HepG2 (cell line): Measurements from ENCODE around the gene DENND2A. TPM values are rescaled to one million over a fixed set of nuclear protein-coding genes. Genes with fewer than 3 reads are reported as not detected.

Experiments used
- ATF2 ChIP-seq: sonication (generic); formaldehyde crosslinking; IDR thresholded peaks from 2 replicates; pipeline ENCODE4 v1.4.0; 2020; ENCODE audit warnings: missing genetic modification reagents
- DNMT3B ChIP-seq: conservative IDR thresholded peaks from 2 replicates; pipeline ENCODE4 v1.6.1; 2016; ENCODE audit warnings: missing biosample characterization, control low read depth
- E2F2 ChIP-seq: sonication (generic); formaldehyde crosslinking; IDR thresholded peaks from 2 replicates; pipeline ENCODE4 v1.4.0; 2020; ENCODE audit warnings: missing genetic modification reagents, borderline replicate concordance
- HMG20B ChIP-seq: conservative IDR thresholded peaks from 2 replicates; pipeline ENCODE4 v1.6.1; 2016; ENCODE audit warnings: missing genetic modification reagents, missing compliant biosample characterization
- MLXIP ChIP-seq: sonication (generic); formaldehyde crosslinking; IDR thresholded peaks from 2 replicates; pipeline ENCODE4 v1.9.0; 2021; ENCODE audit warnings: missing genetic modification reagents, borderline replicate concordance
- ZBTB10 ChIP-seq: sonication (generic); formaldehyde crosslinking; IDR thresholded peaks from 2 replicates; pipeline ENCODE4 v1.4.0; 2020; ENCODE audit warnings: missing genetic modification reagents, borderline replicate concordance
- ZBTB49 ChIP-seq: sonication (generic); formaldehyde crosslinking; IDR thresholded peaks from 2 replicates; pipeline ENCODE4 v1.4.0; 2020; ENCODE audit warnings: missing genetic modification reagents, borderline replicate concordance
- ZNF160 ChIP-seq: sonication (generic); formaldehyde crosslinking; IDR thresholded peaks from 2 replicates; pipeline ENCODE4 v1.8.0; 2022; ENCODE audit warnings: mild to moderate bottlenecking, inconsistent platforms, missing genetic modification reagents
- ZNF687 ChIP-seq: sonication (generic); formaldehyde crosslinking; IDR thresholded peaks from 2 replicates; pipeline ENCODE4 v1.5.1; 2020; ENCODE audit warnings: mild to moderate bottlenecking, missing genetic modification reagents, moderate library complexity
- ZNF850 ChIP-seq: sonication (generic); formaldehyde crosslinking; conservative IDR thresholded peaks from 2 replicates; pipeline ENCODE4 v1.9.0; 2021; ENCODE audit warnings: mild to moderate bottlenecking, missing genetic modification reagents
- ZSCAN30 ChIP-seq: sonication (generic); formaldehyde crosslinking; IDR thresholded peaks from 2 replicates; pipeline ENCODE4 v1.5.0; 2020; ENCODE audit warnings: mild to moderate bottlenecking, missing genetic modification reagents
- ZSCAN31 ChIP-seq: sonication (generic); formaldehyde crosslinking; IDR thresholded peaks from 2 replicates; pipeline ENCODE4 v1.5.0; 2020; ENCODE audit warnings: low read depth, mild to moderate bottlenecking, missing genetic modification reagents
- polyA plus RNA-seq, 8 experiments: library from polyadenylated mRNA; depleted of rRNA in 3 of 8; stranded (reverse) in 7 of 8; unstranded in 1 of 8; fragments of >200 nt; fragmentation: Illumina TruSeq in 4 of 8; extraction: Trizol in 4 of 8; gene quantifications; 2 replicates each; pipeline versions ENCODE4 v1.2.1 to v1.2.3, GENCODE V29; 2011 to 2016; ENCODE audit warnings: low read depth in 4 of 8, missing spikeins in 1 of 8, mixed read lengths in 1 of 8; ENCODE audit not compliant: insufficient read depth in 1 of 8
- total RNA-seq, 5 experiments: library from RNA; depleted of rRNA; stranded (reverse); fragments of >200 nt; fragmentation: Illumina TruSeq; extraction: Trizol; gene quantifications; 2 replicates each; pipeline ENCODE4 v1.2.3, GENCODE V29; 2016; ENCODE audit warnings: low read depth in 1 of 5

Gene DENND2A
- total and polyA plus RNA-seq, 2 of the 13 experiments (the other 11 are each of a cell fraction or from before 2014, with no cell fraction given): not detected

GRCh38 chr7:140479062-140479738 is 161.4 kb downstream of the DENND2A start, which contains the start of gene MKRN1 (continued):
- peak; percentile 91 for TF ChIP-seq ZNF687 (CRISPR knock-in tag)
- no peak for TF ChIP-seq DNMT3B (CRISPR knock-in tag)
- no peak for TF ChIP-seq ZBTB49 (CRISPR knock-in tag)
- TF ChIP-seq HMG20B (CRISPR knock-in tag): 0 out of 2 replicates have a peak, but pooled peaks have one; percentile 18
- TF ChIP-seq ATF2 (CRISPR knock-in tag): no peak
- TF ChIP-seq ZNF850 (CRISPR knock-in tag): no peak
- TF ChIP-seq ZBTB10 (CRISPR knock-in tag): no peak
- TF ChIP-seq MLXIP (CRISPR knock-in tag): no peak
- 0 out of 2 replicates have a peak, but pooled peaks have one; percentile 39 for TF ChIP-seq ZSCAN31 (CRISPR knock-in tag)
- TF ChIP-seq E2F2: no peak
- TF ChIP-seq ZNF160 (CRISPR knock-in tag): no peak; the same call in 1 of the 2 replicates
- no peak for TF ChIP-seq ZSCAN30 (CRISPR knock-in tag)
